Testis (tissue), 3 donors: ENCODE results near the gene WBP1L. TPM values are rescaled to one million over a fixed set of nuclear protein-coding genes. Genes with fewer than 3 reads are reported as not detected.
A peak's percentile ranks its signal among the peaks of the same experiment; 100 is the strongest.

ENCODE experiments used
- DNase-seq: peaks from one replicate; pipeline ENCODE4 v3.0.0-alpha.2; 2019
- H3K27ac ChIP-seq, 2 donors: fragments of 200-600 bp; sonication (generic); one replicate each; pipeline ENCODE4 v1.5.1; 2019
- H3K27me3 ChIP-seq: fragments of 200-600 bp; sonication (generic); one replicate; pipeline ENCODE4 v1.5.1; 2019
- H3K36me3 ChIP-seq: fragments of 200-600 bp; sonication (generic); one replicate; pipeline ENCODE4 v1.5.1; 2017; ENCODE audit warnings: low read depth; ENCODE audit errors: missing control alignments
- H3K4me1 ChIP-seq: fragments of 200-600 bp; sonication (generic); one replicate; pipeline ENCODE4 v1.5.1; 2019
- H3K4me3 ChIP-seq, 2 donors: fragments of 200-600 bp; sonication (generic); one replicate each; pipeline ENCODE4 v1.5.1; 2017 to 2019
- H3K9me3 ChIP-seq: fragments of 200-600 bp; sonication (generic); one replicate; pipeline ENCODE4 v1.5.1; 2017
- POLR2A ChIP-seq: fragments of 450-650 bp; IDR thresholded peaks from one replicate; pipeline ENCODE4 v1.6.1; 2017; ENCODE audit warnings: antibody characterized with exemption, mild to moderate bottlenecking, moderate library complexity
- WGBS, 2 donors: methylation state at CpG; one replicate each; pipeline ENCODE4 v1.1.5; 2018; 5-methylcytosine and 5-hydroxymethylcytosine counted together
- intact Hi-C: fragments of 100-400 bp; cut with DNase I; formaldehyde crosslinking; loops from one replicate; pipeline ENCODE4 v1.15.1; 2023; ENCODE audit warnings: low total_unique reads
- polyA plus RNA-seq: library from polyadenylated mRNA; stranded (reverse); fragments of 350-450 nt; fragmentation: Illumina TruSeq; extraction: RNeasy Lipid Tissue Mini Kit (QIAGEN cat#74804); gene quantifications from one replicate; pipeline ENCODE4 v1.2.3, GENCODE V29; 2014; ENCODE audit warnings: low read depth, low replicate concordance; ENCODE audit not compliant: insufficient read depth
- total RNA-seq, 2 donors: library from RNA; depleted of rRNA; stranded (reverse); fragments of >200 nt; gene quantifications; one replicate each; pipeline ENCODE4 v1.2.3, GENCODE V29; 2016
- TF ChIP-seq, protein P1 (sequence below), 3 experiments: fragments of 450-650 bp in 2 of 3; fragments of 200-600 bp in 1 of 3; sonication (generic) in 1 of 3; IDR thresholded peaks; one replicate each; pipeline ENCODE4 v1.5.1; 2016 to 2019; ENCODE audit warnings: antibody characterized with exemption in 3 of 3, mild to moderate bottlenecking in 2 of 3, moderate library complexity in 1 of 3

Gene WBP1L
- total and polyA plus RNA-seq, 3 donors from 2014 or later = 72.4 to 165 (median 113) TPM

DNA sequence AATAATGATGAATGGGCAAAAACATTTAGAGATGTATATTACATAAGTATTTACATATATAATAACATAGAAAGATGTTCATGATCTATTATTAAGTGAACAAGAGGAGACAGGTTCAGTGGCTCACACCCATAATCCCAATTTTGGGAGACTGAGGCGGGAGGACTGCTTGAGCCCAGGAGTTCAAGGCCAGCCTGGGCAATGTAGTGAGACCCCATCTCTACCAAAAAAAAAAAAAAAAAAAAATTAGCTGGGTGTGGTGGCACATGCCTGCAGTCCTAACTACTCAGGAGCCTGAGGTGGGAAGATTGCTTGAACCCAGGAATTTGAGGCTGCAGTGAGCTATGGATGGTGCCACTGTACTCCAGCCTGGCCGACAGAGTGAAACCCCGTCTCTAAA is 42.0 kb upstream of the WBP1L start:
- no peak for DNase-seq
- WGBS, 2 donors = 92 to 95% methylated on average over 3 of the region's 3 CpGs
- H3K4me1 ChIP-seq = no peaks in the 10 kb centered on the region
- H3K36me3 ChIP-seq = no peaks in the 10 kb centered on the region
- no peaks in the 10 kb centered on the region for H3K27me3 ChIP-seq
- no peak overlapping the region for H3K27ac ChIP-seq
- no peaks in the 10 kb centered on the region for H3K9me3 ChIP-seq
- TF ChIP-seq, protein P1, sequence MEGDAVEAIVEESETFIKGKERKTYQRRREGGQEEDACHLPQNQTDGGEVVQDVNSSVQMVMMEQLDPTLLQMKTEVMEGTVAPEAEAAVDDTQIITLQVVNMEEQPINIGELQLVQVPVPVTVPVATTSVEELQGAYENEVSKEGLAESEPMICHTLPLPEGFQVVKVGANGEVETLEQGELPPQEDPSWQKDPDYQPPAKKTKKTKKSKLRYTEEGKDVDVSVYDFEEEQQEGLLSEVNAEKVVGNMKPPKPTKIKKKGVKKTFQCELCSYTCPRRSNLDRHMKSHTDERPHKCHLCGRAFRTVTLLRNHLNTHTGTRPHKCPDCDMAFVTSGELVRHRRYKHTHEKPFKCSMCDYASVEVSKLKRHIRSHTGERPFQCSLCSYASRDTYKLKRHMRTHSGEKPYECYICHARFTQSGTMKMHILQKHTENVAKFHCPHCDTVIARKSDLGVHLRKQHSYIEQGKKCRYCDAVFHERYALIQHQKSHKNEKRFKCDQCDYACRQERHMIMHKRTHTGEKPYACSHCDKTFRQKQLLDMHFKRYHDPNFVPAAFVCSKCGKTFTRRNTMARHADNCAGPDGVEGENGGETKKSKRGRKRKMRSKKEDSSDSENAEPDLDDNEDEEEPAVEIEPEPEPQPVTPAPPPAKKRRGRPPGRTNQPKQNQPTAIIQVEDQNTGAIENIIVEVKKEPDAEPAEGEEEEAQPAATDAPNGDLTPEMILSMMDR (IDR thresholded peaks at IDR 0.05) = no peak
- no peak for TF ChIP-seq POLR2A
- intact Hi-C loops = no loop called here
- H3K4me3 ChIP-seq = no peak overlapping the region

DNA sequence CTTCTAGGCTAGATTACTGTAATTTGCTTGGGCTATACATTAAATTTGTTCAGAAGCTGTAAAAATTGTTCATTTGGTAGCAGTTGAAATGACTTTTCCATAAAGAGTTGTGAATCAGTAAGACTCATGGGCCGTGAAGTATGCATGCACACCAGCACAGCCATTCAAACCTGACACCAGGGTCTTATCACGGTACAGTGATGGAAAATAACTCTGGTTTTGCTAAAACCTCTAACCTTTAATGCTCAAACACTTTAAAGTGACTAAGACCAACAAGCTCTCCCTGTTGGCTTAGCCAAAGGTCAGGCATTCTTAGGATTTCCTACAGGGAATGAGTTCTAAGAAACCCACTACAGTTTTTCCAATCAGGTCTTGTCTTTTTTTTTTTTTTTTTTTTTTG is 41.0 kb upstream of the WBP1L start:
- TF ChIP-seq, protein P1 (IDR thresholded peaks at IDR 0.05) = no peak
- TF ChIP-seq POLR2A = no peak
- Histone ChIP-seq H3K27ac (no peak overlapping the region), H3K36me3 (no peaks in the 10 kb centered on the region), H3K4me1 (peaks cover 4% of the 10 kb centered on the region), H3K9me3 (no peaks in the 10 kb centered on the region), H3K4me3 (no peak overlapping the region), H3K27me3 (no peaks in the 10 kb centered on the region)
- 70 to 74% methylated on average over 2 of the region's 2 CpGs for WGBS, 2 donors
- intact Hi-C loops = no loop called here
- DNase-seq = peak; percentile 6

DNA sequence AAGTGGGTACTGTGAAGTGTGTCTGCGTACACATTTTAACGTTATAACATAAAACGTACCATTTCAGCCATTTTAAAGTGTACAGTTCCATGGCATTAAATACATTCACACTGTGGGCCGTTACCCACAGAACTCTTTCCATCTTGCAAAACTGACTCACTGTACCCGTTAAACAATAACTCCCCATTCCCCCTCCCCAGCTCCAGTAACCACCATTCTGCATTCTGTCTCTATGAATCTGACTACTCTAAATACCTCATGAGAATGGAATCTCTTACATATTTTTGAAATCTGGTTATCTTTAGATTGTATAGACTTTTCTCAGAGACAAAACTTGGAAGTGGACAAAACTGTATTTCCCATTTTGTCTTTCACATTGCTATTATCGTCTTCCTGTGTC is 38.8 kb upstream of the WBP1L start:
- intact Hi-C loops = no loop called here
- Histone ChIP-seq H3K27ac (no peak overlapping the region), H3K27me3 (no peaks in the 10 kb centered on the region), H3K9me3 (no peaks in the 10 kb centered on the region), H3K4me3 (no peak overlapping the region), H3K4me1 (peaks cover 4% of the 10 kb centered on the region), H3K36me3 (no peaks in the 10 kb centered on the region)
- no peak for TF ChIP-seq POLR2A
- TF ChIP-seq, protein P1 (IDR thresholded peaks at IDR 0.05) = no peak
- no peak for DNase-seq
- 90 to 92% methylated on average over 6 of the region's 6 CpGs for WGBS, 2 donors

DNA sequence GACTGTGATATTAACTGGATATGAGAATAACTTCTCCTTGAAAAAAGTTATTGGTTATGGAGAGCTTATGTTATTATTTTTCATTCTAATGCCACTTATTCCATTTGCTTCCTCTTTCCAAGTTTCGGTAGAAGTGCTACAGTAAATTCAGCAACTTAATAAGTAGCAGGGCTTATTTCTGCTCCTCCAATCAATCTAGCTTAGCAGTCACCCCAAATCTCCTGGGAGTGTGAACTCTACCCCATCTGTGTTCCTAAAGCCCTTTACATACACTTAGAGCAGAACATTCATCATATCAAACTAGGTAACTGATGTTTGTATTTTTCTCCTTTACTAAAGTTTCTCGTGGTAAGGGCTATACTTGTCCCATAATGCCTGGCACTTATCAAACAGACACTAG is 38.2 kb upstream of the WBP1L start:
- intact Hi-C loops = no loop called here
- no peaks in the 10 kb centered on the region for H3K36me3 ChIP-seq
- peaks cover 6% of the 10 kb centered on the region for H3K4me1 ChIP-seq
- no peaks in the 10 kb centered on the region for H3K27me3 ChIP-seq
- H3K4me3 ChIP-seq = no peak overlapping the region
- TF ChIP-seq, protein P1 (IDR thresholded peaks at IDR 0.05) = no peak
- TF ChIP-seq POLR2A = no peak
- no peaks in the 10 kb centered on the region for H3K9me3 ChIP-seq
- no peak for DNase-seq
- 80% methylated on average over 2 of the region's 2 CpGs for WGBS, 2 donors
- H3K27ac ChIP-seq = no peak overlapping the region

DNA sequence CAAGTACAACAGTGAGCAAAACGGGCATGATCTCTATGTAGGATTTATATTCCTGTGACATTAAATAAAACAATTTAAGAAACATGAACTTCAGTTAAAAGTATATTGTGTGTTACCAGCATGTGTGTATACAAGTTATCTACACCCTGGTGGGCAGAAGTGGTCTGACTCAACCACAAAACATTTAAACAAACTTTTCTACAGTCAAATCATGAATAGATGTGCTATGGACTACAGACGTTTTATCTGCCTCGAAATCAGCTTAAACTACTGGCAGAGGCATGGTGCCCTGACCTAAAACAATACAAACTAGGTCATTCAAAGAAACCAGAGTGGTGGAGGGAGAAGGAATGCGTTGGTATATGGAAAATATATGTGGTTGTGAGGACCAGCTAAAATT is 33.1 kb upstream of the WBP1L start:
- WGBS, 2 donors = 36% methylated on average over 4 of the region's 4 CpGs
- Histone ChIP-seq H3K4me1 (peaks cover 24% of the 10 kb centered on the region), H3K27ac (peak overlapping the region in 1 of 2 donors; percentile 47), H3K9me3 (no peaks in the 10 kb centered on the region), H3K27me3 (no peaks in the 10 kb centered on the region), H3K36me3 (no peaks in the 10 kb centered on the region), H3K4me3 (no peak overlapping the region)
- no peak for DNase-seq
- TF ChIP-seq, protein P1 (IDR thresholded peaks at IDR 0.05) = no peak
- no peak for TF ChIP-seq POLR2A
- intact Hi-C loops = loop anchor here (5.0 kb wide), 1 partner anchor 68 kb away; the partner anchor contains the start of gene TRIM8
